ENCODE data around the gene EIF3F. TPM values are rescaled to one million over a fixed set of nuclear protein-coding genes. Genes with fewer than 3 reads are reported as not detected.

EIF3F gene
- total and polyA plus RNA-seq, 9 of the 15 experiments (the other 6 are each of a cell fraction or from before 2014, with no cell fraction given) = 50.1 to 259 (median 135) TPM

DNA sequence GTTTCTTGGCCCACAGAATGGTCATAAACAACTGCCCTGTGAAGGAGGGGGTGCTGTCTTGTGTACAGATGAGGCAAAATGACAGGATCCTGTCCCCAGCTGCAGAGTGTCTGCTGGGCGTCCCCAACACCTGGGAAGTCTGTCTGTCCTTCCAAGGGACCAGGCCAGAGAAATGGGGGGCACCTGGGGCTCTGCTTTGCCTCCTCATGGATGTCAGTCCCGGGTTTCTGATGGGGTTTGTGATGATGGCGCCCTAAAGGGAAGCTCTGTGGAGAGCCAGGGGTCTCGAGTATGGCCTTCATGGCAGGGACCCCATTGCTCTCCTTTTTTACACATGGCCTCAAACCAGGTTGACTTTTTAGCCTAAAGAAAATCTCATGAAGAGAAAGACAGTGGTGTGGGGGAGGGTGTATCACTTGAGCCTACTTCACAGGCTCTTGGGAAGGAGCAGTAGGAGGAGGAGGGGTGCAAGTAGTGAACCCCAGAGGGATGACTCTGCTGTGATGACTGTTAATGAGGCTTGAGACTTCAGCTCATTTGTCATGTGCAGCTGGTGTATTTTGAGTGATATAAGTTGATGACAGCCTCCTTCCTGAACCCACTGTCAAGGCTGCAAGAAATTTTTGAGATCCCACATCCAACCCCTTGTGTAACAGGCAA, 53.3 kb downstream of the EIF3F start (continued):
- TF ChIP-seq FIP1L1 (IDR thresholded peaks at IDR 0.05; ENCODE audit: low read depth, low read length, poor library complexity, severe bottlenecking) (no peak), ATF1 (CRISPR knock-in tag; IDR thresholded peaks at IDR 0.05) (no peak), ATF1 (tag; IDR thresholded peaks at IDR 0.05) (no peak), ARID1B (IDR thresholded peaks at IDR 0.05) (no peak)
- TF ChIP-seq, protein P1, sequence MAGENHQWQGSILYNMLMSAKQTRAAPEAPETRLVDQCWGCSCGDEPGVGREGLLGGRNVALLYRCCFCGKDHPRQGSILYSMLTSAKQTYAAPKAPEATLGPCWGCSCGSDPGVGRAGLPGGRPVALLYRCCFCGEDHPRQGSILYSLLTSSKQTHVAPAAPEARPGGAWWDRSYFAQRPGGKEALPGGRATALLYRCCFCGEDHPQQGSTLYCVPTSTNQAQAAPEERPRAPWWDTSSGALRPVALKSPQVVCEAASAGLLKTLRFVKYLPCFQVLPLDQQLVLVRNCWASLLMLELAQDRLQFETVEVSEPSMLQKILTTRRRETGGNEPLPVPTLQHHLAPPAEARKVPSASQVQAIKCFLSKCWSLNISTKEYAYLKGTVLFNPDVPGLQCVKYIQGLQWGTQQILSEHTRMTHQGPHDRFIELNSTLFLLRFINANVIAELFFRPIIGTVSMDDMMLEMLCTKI (IDR thresholded peaks at IDR 0.05; ENCODE audit: partially characterized antibody) = no peak
- TF ChIP-seq, protein P2, sequence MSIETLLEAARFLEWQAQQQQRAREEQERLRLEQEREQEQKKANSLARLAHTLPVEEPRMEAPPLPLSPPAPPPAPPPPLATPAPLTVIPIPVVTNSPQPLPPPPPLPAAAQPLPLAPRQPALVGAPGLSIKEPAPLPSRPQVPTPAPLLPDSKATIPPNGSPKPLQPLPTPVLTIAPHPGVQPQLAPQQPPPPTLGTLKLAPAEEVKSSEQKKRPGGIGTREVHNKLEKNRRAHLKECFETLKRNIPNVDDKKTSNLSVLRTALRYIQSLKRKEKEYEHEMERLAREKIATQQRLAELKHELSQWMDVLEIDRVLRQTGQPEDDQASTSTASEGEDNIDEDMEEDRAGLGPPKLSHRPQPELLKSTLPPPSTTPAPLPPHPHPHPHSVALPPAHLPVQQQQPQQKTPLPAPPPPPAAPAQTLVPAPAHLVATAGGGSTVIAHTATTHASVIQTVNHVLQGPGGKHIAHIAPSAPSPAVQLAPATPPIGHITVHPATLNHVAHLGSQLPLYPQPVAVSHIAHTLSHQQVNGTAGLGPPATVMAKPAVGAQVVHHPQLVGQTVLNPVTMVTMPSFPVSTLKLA (conservative IDR thresholded peaks at IDR 0.05) = no peak

DNA sequence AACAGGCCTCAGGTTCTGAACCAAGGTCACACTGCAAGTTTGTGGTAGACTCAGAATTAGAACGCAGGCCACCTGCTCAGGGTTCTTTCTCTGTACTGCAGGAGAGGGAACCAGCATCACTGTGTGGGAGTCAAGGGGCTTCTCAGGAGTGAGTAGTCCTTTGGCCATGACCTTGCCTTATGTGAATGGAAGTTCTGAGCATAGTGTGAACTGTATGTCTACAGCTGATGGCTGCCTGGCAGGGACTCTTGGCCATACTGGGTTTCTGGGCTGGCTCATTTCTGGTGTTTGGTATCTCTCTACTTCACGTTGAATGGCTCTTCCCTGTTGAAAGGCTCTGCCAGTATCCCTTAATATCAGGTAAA, 53.8 kb downstream of the EIF3F start:
- Histone ChIP-seq H3K79me2 (ENCODE audit: control insufficient read depth, insufficient read depth, low read length) (no peaks in the 10 kb centered on the region), H3K27me3 (ENCODE audit: control insufficient read depth in 2 of 2, insufficient read depth in 2 of 2, low read length in 2 of 2) (peaks cover 0 to 9% of the 10 kb centered on the region in 2 experiments; a peak in 2 of 5 replicates), H3K9ac (ENCODE audit: insufficient read depth in 1 of 2, low read depth in 2 of 2, low read length in 2 of 2) (no peak overlapping the region), H3K4me1 (replicated peaks in 1 of 2; ENCODE audit: control insufficient read depth in 2 of 2, insufficient read depth in 2 of 2, low read length in 2 of 2) (no peaks in the 10 kb centered on the region), H3K36me3 (ENCODE audit: control insufficient read depth, insufficient read depth, low read length) (no peaks in the 10 kb centered on the region), H2AFZ (ENCODE audit: low read depth, low read length) (no peak overlapping the region), H3K9me1 (ENCODE audit: control insufficient read depth, insufficient read depth, low read length) (no peaks in the 10 kb centered on the region), H3K4me2 (ENCODE audit: insufficient read depth, low read length) (no peak overlapping the region), H3K4me3 (no peak overlapping the region), H3K9me3 (replicated peaks; ENCODE audit: control insufficient read depth, insufficient read depth, low read depth, low read length) (no peaks in the 10 kb centered on the region), H3K27ac (ENCODE audit: extremely low read depth, low read depth, low read length) (no peak overlapping the region), H4K20me1 (replicated peaks; ENCODE audit: control insufficient read depth, insufficient read depth, low read length) (peaks cover 5% of the 10 kb centered on the region; the same call in 1 of the 2 replicates)
- BruUV-seq (replicated peaks) = no TSS peak
- DNase-seq (ENCODE audit: extremely low read depth in 1 of 4, low spot score in 3 of 4) (no peak), FAIRE-seq (no peak), ATAC-seq (no peak)
- in situ Hi-C loops (cut with MboI) = no loop called here
- ChIA-PET CTCF (ENCODE audit: low intra/inter-chr PET ratio) (no interaction called here), POLR2A (interaction anchor here (0.6 kb wide), 1 partner anchor 813 kb away, joined by 3 read pairs; no protein-coding TSS in a partner anchor)
- 3% methylated on average over 2 of the region's 2 CpGs for WGBS (ENCODE audit: insufficient coverage, low coverage, missing lambda C conversion rate)
- intact Hi-C loops (cut with micrococcal nuclease) = no loop called here
- TF ChIP-seq KHSRP (IDR thresholded peaks at IDR 0.05) (no peak), POU5F1 (IDR thresholded peaks at IDR 0.05; ENCODE audit: borderline replicate concordance, low read depth, low read length, partially characterized antibody) (no peak), SUPT5H (IDR thresholded peaks at IDR 0.05) (no peak), ZNF316 (IDR thresholded peaks at IDR 0.05) (no peak), MYNN (IDR thresholded peaks at IDR 0.05) (no peak), MYNN (CRISPR knock-in tag; IDR thresholded peaks at IDR 0.05) (no peak), ZNF780A (CRISPR knock-in tag; IDR thresholded peaks at IDR 0.05) (no peak), CBX5 (IDR thresholded peaks at IDR 0.05; ENCODE audit: borderline replicate concordance, low read depth) (no peak), ZNF197 (CRISPR knock-in tag; IDR thresholded peaks at IDR 0.05; ENCODE audit: low read depth) (no peak)
- TF ChIP-seq, protein P3, sequence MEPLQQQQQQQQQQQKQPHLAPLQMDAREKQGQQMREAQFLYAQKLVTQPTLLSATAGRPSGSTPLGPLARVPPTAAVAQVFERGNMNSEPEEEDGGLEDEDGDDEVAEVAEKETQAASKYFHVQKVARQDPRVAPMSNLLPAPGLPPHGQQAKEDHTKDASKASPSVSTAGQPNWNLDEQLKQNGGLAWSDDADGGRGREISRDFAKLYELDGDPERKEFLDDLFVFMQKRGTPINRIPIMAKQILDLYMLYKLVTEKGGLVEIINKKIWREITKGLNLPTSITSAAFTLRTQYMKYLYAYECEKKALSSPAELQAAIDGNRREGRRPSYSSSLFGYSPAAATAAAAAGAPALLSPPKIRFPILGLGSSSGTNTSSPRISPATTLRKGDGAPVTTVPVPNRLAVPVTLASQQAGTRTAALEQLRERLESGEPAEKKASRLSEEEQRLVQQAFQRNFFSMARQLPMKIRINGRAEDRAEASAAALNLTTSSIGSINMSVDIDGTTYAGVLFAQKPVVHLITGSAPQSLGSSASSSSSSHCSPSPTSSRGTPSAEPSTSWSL (CRISPR knock-in tag; IDR thresholded peaks at IDR 0.05; ENCODE audit: borderline replicate concordance) = no peak
- TF ChIP-seq, protein P4, sequence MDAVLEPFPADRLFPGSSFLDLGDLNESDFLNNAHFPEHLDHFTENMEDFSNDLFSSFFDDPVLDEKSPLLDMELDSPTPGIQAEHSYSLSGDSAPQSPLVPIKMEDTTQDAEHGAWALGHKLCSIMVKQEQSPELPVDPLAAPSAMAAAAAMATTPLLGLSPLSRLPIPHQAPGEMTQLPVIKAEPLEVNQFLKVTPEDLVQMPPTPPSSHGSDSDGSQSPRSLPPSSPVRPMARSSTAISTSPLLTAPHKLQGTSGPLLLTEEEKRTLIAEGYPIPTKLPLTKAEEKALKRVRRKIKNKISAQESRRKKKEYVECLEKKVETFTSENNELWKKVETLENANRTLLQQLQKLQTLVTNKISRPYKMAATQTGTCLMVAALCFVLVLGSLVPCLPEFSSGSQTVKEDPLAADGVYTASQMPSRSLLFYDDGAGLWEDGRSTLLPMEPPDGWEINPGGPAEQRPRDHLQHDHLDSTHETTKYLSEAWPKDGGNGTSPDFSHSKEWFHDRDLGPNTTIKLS (IDR thresholded peaks at IDR 0.05; ENCODE audit: borderline replicate concordance, low read depth) = no peak

Data from K562 (cell line).